ENCODE data around the gene HDAC8.

DNA sequence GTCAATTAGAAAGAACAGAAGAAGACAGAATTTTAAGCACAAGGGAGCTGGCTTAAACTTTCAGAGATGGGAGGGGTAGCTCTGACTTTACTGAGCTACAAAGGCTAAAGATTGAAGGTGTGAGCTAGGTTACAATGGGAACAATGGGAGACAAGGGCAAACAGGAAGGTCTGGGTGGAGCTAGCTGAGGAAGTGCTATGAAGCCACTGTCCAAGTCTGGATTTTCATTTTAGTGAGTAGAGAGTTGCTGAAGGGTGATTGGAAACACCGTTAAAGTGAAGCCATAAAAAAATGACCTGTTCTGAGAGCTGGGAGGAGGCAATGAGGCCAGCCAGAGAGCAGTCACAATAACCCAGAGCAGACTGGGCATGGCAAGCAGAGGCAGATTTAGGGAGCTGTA is 162.7 kb downstream of the HDAC8 start:
- TF ChIP-seq POLR2A (IDR thresholded peaks at IDR 0.05) = no peak
- no peak for TF ChIP-seq POLR2AphosphoS5 (IDR thresholded peaks at IDR 0.05)

All from suprapubic skin (tissue), 4 donors.